ENCODE results near the gene YPEL4. TPM values are rescaled to one million over a fixed set of nuclear protein-coding genes. Genes with fewer than 3 reads are reported as not detected.
A peak's percentile ranks its signal among the peaks of the same experiment; 100 is the strongest.

Gene YPEL4
- total and polyA plus RNA-seq, 2 donors from 2014 or later: 0.82 to 0.88 TPM

DNA sequence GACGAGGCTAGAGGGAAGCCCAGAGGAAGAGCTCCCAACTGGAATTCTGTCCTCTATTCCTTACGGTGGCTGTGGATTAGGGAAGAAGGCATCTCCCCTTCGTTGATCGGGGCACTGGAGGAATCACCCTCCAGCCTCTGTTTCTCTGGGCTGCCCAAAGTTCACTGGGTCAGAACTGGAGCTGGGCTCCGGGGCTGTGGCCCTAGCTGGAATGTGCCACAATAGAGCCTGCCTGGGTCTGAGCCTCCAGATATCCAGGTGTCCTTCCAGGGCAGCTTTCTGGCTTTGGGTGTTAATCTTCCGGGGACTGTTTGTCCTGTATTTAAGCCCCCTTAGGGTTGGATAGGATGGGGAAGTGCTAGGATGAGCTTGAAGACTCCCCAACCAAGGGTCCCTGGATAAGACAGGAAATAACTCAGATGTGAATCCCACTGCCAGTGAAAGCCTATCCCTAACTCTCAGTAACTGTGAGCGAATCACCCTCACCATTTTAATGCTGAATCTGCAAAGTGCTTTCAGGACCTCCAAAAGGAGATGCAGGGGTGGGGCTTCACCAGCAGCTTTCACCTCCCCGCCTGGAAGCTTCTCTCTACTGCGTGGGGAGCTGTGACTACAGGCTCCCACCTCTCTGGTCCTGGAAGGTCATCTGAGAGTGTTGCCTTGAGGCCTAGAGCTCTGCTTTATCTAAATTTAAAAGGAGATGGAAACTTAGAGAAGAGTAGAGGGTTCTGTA is 9.5 kb downstream of the YPEL4 start:
- H3K36me3 ChIP-seq (ENCODE audit: control insufficient read depth in 2 of 3, insufficient read depth in 3 of 3, low read length in 3 of 3): no peaks in the 10 kb centered on the region
- no peak overlapping the region for H3K9ac ChIP-seq (ENCODE audit: low read length in 3 of 3)
- DNase-seq (no peak), FAIRE-seq (no peak)
- peak overlapping the region in 1 of 2 donors; percentile 48 for H3K27ac ChIP-seq (ENCODE audit: low read depth in 2 of 2, low read length in 2 of 2)
- H3K9me3 ChIP-seq (ENCODE audit: control insufficient read depth in 2 of 3, insufficient read depth in 1 of 3, low read length in 3 of 3): no peaks in the 10 kb centered on the region
- intact Hi-C loops (cut with DNase I): loop anchor here (5.0 kb wide), 1 partner anchor 183 kb away; no protein-coding TSS in a partner anchor
- H3K4me1 ChIP-seq (ENCODE audit: control insufficient read depth in 2 of 3, insufficient read depth in 2 of 3, low read depth in 1 of 3, low read length in 3 of 3): peaks cover 0 to 15% (median 0%) of the 10 kb centered on the region in 3 donors
- peak overlapping the region in 1 of 3 donors; percentile 79 for H3K4me3 ChIP-seq (ENCODE audit: low read length in 3 of 3)
- no peaks in the 10 kb centered on the region for H3K27me3 ChIP-seq (ENCODE audit: control insufficient read depth, insufficient read depth, low read length)
- TF ChIP-seq, protein P1, sequence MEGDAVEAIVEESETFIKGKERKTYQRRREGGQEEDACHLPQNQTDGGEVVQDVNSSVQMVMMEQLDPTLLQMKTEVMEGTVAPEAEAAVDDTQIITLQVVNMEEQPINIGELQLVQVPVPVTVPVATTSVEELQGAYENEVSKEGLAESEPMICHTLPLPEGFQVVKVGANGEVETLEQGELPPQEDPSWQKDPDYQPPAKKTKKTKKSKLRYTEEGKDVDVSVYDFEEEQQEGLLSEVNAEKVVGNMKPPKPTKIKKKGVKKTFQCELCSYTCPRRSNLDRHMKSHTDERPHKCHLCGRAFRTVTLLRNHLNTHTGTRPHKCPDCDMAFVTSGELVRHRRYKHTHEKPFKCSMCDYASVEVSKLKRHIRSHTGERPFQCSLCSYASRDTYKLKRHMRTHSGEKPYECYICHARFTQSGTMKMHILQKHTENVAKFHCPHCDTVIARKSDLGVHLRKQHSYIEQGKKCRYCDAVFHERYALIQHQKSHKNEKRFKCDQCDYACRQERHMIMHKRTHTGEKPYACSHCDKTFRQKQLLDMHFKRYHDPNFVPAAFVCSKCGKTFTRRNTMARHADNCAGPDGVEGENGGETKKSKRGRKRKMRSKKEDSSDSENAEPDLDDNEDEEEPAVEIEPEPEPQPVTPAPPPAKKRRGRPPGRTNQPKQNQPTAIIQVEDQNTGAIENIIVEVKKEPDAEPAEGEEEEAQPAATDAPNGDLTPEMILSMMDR (IDR thresholded peaks at IDR 0.05; ENCODE audit: borderline replicate concordance, extremely low read depth, insufficient read depth): no peak

DNA sequence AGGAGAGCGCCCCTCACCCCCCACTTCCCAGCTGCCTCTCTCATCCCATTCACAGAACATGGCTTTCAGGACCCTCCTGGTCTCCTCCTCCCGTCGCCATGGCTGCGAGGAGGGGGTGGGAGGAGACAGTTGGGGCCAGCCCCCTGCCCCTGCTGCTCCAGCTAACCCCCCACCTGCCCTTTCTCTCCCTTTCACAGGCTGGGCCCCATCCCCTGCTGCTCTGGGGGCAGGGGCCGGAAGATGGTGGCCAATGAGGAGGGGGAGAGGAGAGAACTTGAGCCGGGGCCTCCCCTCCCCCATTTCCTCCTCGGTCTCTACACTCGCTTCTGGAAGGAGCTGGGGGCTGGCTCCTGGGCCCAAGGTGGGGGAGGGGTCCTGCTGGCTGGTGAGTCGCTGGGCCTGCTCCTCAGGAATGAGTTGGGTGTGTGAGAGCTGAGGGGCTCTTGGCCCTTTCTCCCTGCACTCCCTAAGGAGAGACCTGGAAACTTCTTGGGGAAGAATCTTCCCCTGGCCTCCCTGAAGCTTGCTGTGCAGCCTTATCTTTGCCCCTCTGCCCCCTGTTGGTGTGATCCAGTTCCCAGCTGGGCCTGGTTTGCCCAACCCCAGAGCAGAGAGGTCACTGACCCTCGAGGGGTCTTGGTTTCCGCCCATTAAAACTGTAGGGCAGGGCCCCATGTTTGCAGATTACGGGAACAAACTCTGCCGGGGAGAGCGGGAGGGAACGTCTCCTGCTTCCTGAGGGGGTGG is 10.2 kb downstream of the YPEL4 start:
- no peaks in the 10 kb centered on the region for H3K36me3 ChIP-seq (ENCODE audit: control insufficient read depth in 2 of 3, insufficient read depth in 3 of 3, low read length in 3 of 3)

DNA sequence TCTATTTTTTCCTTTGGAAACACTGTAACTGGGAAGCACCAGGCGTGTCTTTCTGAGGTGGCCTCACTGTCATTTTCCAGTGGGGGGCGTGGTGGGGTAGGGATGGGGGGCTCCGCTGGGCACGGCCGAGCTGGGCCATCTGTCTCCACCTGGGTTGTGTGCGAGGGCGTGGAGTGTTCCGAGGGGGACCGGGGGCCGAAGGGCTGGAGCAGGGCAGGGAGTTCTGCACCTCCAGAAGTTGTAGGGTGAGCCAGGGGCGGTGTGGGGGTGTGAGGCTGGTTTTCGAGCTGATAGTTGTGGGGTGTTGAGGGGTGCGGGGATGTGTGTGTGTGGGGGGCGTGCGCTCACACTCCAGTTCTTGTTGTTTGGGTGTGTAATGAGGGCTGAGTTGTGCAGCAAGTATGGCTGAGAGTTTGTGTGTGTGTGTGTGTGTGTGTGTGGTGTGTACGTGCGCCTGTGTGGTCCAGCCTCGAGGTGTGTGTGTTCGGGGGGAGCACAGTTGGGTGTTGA is 10.8 kb downstream of the YPEL4 start:
- Histone ChIP-seq H3K4me3 (ENCODE audit: low read length in 3 of 3) (peak overlapping the region; percentile 79 to 99 (median 93)), H3K27ac (ENCODE audit: low read depth in 2 of 2, low read length in 2 of 2) (peak overlapping the region; percentile 86 to 88), H3K27me3 (ENCODE audit: control insufficient read depth, insufficient read depth, low read length) (no peaks in the 10 kb centered on the region), H3K36me3 (ENCODE audit: control insufficient read depth in 2 of 3, insufficient read depth in 3 of 3, low read length in 3 of 3) (no peaks in the 10 kb centered on the region), H3K4me1 (ENCODE audit: control insufficient read depth in 2 of 3, insufficient read depth in 2 of 3, low read depth in 1 of 3, low read length in 3 of 3) (peaks cover 0 to 12% (median 0%) of the 10 kb centered on the region in 3 donors), H3K9me3 (ENCODE audit: control insufficient read depth in 2 of 3, insufficient read depth in 1 of 3, low read length in 3 of 3) (no peaks in the 10 kb centered on the region), H3K9ac (ENCODE audit: low read length in 3 of 3) (peak overlapping the region; percentile 49 to 98 (median 82))
- FAIRE-seq (no peak), DNase-seq (peak in 1 of 5 donors; percentile 62)
- intact Hi-C loops (cut with DNase I): no loop called here
- TF ChIP-seq, protein P1 (IDR thresholded peaks at IDR 0.05; ENCODE audit: borderline replicate concordance, extremely low read depth, insufficient read depth): no peak

More for the DNA sequence above, 10.2 kb downstream of the YPEL4 start:
- peak overlapping the region; percentile 79 to 99 (median 93) for H3K4me3 ChIP-seq (ENCODE audit: low read length in 3 of 3)
- H3K27me3 ChIP-seq (ENCODE audit: control insufficient read depth, insufficient read depth, low read length): no peaks in the 10 kb centered on the region
- H3K9me3 ChIP-seq (ENCODE audit: control insufficient read depth in 2 of 3, insufficient read depth in 1 of 3, low read length in 3 of 3): no peaks in the 10 kb centered on the region
- TF ChIP-seq, protein P1 (IDR thresholded peaks at IDR 0.05; ENCODE audit: borderline replicate concordance, extremely low read depth, insufficient read depth): no peak
- no peak for FAIRE-seq
- H3K27ac ChIP-seq (ENCODE audit: low read depth in 2 of 2, low read length in 2 of 2): peak overlapping the region in 1 of 2 donors; percentile 48
- intact Hi-C loops (cut with DNase I): loop anchor here (5.0 kb wide), 1 partner anchor 182 kb away; no protein-coding TSS in a partner anchor
- DNase-seq: peak in 4 of 5 donors; percentile 98 to 99 (median 99)
- peak overlapping the region in 2 of 3 donors; percentile 82 to 98 for H3K9ac ChIP-seq (ENCODE audit: low read length in 3 of 3)
- peaks cover 0 to 12% (median 0%) of the 10 kb centered on the region in 3 donors for H3K4me1 ChIP-seq (ENCODE audit: control insufficient read depth in 2 of 3, insufficient read depth in 2 of 3, low read depth in 1 of 3, low read length in 3 of 3)

Data from kidney (tissue), 14 donors.